A549 (cell line): Measurements from ENCODE around the gene FAM193A.

ENCODE experiments used
- BCL3 ChIP-seq: fragments of >200 bp; sonication (Bioruptor Twin); formaldehyde crosslinking; IDR thresholded peaks from 3 replicates; pipeline ENCODE4 v1.6.1; 2016
- CBX8 ChIP-seq: fragments of 200-600 bp; sonication (generic); IDR thresholded peaks from 2 replicates; pipeline ENCODE4 v1.6.1; 2016
- CEBPB ChIP-seq, 2 experiments: fragments of >200 bp in 1 of 2; sonication (Bioruptor Twin) in 1 of 2; formaldehyde crosslinking in 1 of 2; IDR thresholded peaks; 2 replicates each; pipeline ENCODE4 v1.6.1; 2012 to 2016
- CTCF ChIP-seq: fragments of >200 bp; sonication (Bioruptor Twin); formaldehyde crosslinking; IDR thresholded peaks from 3 replicates; pipeline ENCODE4 v1.5.1; 2016
- EP300 ChIP-seq, 2 experiments: fragments of >200 bp; sonication (Bioruptor Twin); formaldehyde crosslinking; IDR thresholded peaks; 2 replicates in 1 of 2; 3 replicates in 1 of 2; pipeline ENCODE4 v1.6.1; 2016 to 2017
- FOSL2 ChIP-seq, 2 experiments: fragments of 450-650 bp in 1 of 2; fragments of >200 bp in 1 of 2; sonication (Bioruptor Twin) in 1 of 2; formaldehyde crosslinking; IDR thresholded peaks; 2 replicates each; pipeline versions ENCODE4 v1.5.0 to v1.6.1; 2016 to 2020; ENCODE audit warnings: mild to moderate bottlenecking in 1 of 2, moderate library complexity in 1 of 2
- JUN ChIP-seq, 2 experiments: fragments of >200 bp; sonication (Bioruptor Twin); formaldehyde crosslinking; IDR thresholded peaks; 2 replicates in 1 of 2; 3 replicates in 1 of 2; pipeline ENCODE4 v1.6.1; 2016 to 2017
- POLR2A ChIP-seq: IDR thresholded peaks from 2 replicates; pipeline ENCODE4 v1.6.1; 2012; ENCODE audit warnings: mild to moderate bottlenecking, low read length
- POLR2AphosphoS2 ChIP-seq: conservative IDR thresholded peaks from 2 replicates; pipeline ENCODE4 v1.6.1; 2012; ENCODE audit warnings: low read length, improper control_type of control experiment, inconsistent platforms
- RCOR1 ChIP-seq: fragments of 150-350 bp; IDR thresholded peaks from 2 replicates; pipeline ENCODE4 v1.6.1; 2014; ENCODE audit warnings: antibody characterized with exemption, low read length, low read depth

- no peak for TF ChIP-seq POLR2A
- TF ChIP-seq EP300 (IDR thresholded peaks at IDR 0.05), result no peak
- TF ChIP-seq CTCF, result no peak
- TF ChIP-seq CEBPB (IDR thresholded peaks at IDR 0.05), result no peak
- no peak for TF ChIP-seq CBX8
- TF ChIP-seq FOSL2 (IDR thresholded peaks at IDR 0.05), result no peak
- TF ChIP-seq FOSL2 (CRISPR knock-in tag; IDR thresholded peaks at IDR 0.05), result no peak
- no peak for TF ChIP-seq RCOR1
- TF ChIP-seq BCL3, result no peak
- TF ChIP-seq JUN (IDR thresholded peaks at IDR 0.05), result no peak
- no peak for TF ChIP-seq POLR2AphosphoS2
These were observed 217.0 kb downstream of the FAM193A start for GRCh38 chr4:2753436-2753835.
